Cardiac septum (tissue), 1 donor: Measurements from ENCODE around the gene PRMT2. TPM values are rescaled to one million over a fixed set of nuclear protein-coding genes. Genes with fewer than 3 reads are reported as not detected.
"Not testable (repeated sequence)": the region's sequence is repeated elsewhere in the genome, so short reads cannot be mapped to it uniquely, and the experiment has no call there.

ENCODE experiments used
- DNase-seq: peaks from one replicate; pipeline ENCODE4 v3.0.0-alpha.2; 2020; ENCODE audit warnings: low spot score
- intact Hi-C: fragments of 100-400 bp; cut with DNase I; formaldehyde crosslinking; loops from one replicate; pipeline ENCODE4 v1.14.0; 2022
- total RNA-seq: library from RNA; stranded (reverse); fragmentation: NEBNext Ultra II Directional; extraction: Animal tissue kit (Norgen Biotek cat#: 25700); gene quantifications from one replicate; pipeline ENCODE4 v1.2.1, GENCODE V29; 2021
- donor health status: DM: no; HTN: no; CAD: no.

The PRMT2 gene
- total RNA-seq, 1 donor from 2014 or later: 76.5 TPM

DNA sequence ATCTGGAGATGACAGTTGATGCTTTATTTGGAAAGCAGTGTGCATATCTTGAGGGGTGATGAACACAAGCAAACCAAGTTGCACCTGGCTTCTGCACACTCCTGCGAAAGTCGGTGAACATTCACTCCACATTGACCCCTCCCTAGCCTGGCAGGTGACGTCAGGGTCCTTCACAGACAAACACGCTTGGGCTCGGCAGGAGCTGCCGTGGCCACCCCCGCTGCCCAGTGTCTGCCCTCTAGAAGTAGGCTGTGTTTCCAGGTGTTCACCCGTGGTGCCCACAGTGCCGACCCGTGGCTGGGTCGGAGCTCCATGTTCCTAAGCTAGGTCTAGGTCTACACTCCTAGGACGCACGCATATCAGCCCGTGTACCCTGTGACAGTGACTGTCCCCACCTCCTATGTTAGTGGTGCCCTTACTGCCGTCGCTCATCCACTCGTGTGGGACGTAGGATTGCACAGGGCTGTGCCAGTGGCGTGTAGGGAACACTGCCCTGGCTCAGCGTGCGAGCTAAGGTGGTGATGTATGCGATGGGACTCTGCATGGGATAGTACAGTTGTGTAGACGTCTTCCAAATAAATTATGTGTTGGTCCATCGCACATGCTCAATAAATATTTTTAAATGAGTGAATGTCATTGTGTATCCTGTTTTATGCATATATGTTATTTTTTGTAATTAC, 29.0 kb downstream of the PRMT2 start:
- intact Hi-C loops: no loop called here
- no peak for DNase-seq

DNA sequence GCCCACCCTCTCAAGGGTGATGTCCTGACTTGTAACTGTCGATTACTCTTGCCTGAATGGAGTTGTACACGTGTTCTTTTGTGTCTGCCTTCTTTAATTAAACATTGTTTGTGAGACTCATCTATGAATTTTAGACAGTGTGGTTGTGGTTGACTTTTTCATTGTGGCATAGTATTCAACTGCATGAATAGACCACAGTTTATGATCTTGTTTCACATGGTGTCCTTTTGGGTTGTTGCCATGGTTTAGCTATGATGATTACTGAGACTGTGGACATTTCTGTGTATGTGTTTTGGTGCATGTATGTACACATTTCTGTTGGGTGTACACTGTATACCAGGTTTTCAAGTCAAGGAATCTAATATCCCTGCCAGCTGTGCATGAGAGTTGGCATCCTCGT, 30.1 kb downstream of the PRMT2 start:
- intact Hi-C loops: no loop called here
- DNase-seq: no peak

DNA sequence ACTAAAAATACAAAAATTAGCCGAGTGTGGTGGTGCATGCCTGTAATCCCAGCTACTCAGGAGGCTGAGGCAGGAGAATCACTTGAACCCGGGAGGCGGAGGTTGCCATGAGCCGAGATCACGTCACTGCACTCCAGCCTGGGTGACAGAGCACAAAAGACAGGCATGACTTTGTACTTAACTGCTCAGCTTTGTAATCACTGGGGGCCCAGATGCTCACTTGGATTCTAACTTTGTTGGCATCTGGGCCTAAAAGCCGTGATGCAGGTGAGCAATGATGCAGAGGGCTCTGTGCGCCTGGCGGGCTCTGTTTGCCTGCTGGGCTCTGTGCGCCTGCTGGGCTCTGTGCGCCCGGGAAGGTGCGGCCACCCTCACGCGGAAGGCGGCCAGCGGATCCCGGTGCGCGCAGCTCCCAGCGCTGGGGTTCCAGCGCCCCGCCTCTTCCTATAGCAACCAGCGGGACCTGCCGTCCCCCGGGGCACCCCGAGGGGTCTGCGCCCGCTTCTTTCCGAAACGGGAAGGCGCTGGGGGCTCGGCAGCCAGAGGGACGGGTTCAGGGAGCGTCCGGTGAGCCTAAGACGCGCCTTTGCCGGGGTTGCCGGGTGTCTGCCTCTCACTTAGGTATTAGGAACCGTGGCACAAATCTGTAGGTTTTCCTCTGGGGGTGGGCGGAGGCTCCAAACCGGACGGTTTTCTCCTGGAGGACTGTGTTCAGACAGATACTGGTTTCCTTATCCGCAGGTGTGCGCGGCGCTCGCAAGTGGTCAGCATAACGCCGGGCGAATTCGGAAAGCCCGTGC, 31.7 kb downstream of the PRMT2 start:
- no peak for DNase-seq
- intact Hi-C loops: no loop called here

DNA sequence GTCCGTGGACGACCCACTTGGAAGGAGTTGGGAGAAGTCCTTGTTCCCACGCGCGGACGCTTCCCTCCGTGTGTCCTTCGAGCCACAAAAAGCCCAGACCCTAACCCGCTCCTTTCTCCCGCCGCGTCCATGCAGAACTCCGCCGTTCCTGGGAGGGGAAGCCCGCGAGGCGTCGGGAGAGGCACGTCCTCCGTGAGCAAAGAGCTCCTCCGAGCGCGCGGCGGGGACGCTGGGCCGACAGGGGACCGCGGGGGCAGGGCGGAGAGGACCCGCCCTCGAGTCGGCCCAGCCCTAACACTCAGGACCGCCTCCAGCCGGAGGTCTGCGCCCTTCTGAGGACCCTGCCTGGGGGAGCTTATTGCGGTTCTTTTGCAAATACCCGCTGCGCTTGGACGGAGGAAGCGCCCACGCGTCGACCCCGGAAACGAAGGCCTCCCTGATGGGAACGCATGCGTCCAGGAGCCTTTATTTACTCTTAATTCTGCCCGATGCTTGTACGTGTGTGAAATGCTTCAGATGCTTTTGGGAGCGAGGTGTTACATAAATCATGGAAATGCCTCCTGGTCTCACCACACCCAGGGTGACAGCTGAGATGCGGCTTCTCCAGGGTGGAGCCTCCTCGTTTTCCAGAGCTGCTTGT, 32.4 kb downstream of the PRMT2 start:
- DNase-seq: no peak
- intact Hi-C loops: no loop called here

DNA sequence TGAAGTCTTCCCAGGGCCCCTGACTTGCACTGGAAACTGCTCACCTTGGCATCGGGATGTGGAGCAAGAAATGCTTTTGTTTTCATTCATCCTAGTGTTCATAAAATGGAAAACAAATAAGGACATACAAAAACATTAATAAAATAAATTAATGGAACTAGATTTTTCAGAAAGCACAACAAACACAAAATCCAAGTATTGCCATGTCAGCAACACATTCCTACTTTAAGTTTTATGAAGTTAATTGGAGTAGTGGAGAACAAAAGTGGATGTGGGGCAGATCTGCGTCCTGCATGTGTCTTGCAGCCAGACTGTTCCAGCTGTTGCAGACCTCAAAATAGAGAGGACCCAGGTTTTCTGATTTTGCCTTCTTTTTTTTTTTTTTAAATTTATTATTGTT, 32.9 kb downstream of the PRMT2 start:
- intact Hi-C loops: no loop called here
- no peak for DNase-seq

DNA sequence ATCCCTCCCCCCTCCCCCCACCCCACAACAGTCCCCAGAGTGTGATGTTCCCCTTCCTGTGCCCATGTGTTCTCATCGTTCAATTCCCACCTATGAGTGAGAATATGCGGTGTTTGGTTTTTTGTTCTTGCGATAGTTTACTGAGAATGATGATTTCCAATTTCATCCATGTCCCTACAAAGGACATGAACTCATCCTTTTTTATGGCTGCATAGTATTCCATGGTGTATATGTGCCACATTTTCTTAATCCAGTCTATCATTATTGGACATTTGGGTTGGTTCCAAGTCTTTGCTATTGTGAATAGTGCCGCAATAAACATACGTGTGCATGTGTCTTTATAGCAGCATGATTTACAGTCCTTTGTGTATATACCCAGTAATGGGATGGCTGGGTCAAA, 33.4 kb downstream of the PRMT2 start:
- intact Hi-C loops: not testable (repeated sequence)

DNA sequence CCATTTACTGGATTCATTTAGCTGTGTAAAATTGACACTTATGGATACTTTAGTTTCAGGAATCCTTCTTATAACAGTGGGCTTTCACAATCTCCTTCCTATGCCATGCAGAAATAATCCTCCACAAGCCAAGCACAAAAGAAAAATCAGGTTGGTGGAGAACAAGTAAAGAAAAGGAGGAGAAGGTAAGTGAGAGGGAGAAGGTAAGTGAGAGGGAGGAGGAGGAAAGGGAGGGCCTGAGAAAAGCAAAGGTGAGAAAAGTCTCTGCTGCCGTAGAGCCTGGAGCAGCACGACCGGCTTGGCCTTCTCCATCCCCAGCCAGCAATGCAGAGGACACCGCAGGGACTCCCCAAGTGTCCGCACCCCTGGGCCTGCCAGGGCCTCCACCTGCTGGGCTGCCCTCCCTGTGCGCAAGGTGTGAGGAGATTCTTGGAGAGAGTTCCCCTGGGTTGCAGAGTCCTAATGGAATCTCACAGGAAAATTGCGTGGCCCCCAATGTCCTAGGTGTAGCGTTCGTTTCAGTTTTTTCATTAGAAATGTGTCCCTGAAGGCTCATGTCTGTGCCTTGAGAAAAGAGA, 39.0 kb downstream of the PRMT2 start:
- no peak for DNase-seq
- intact Hi-C loops: no loop called here

More for the DNA sequence above, 33.4 kb downstream of the PRMT2 start:
- not testable (repeated sequence) for DNase-seq

DNA sequence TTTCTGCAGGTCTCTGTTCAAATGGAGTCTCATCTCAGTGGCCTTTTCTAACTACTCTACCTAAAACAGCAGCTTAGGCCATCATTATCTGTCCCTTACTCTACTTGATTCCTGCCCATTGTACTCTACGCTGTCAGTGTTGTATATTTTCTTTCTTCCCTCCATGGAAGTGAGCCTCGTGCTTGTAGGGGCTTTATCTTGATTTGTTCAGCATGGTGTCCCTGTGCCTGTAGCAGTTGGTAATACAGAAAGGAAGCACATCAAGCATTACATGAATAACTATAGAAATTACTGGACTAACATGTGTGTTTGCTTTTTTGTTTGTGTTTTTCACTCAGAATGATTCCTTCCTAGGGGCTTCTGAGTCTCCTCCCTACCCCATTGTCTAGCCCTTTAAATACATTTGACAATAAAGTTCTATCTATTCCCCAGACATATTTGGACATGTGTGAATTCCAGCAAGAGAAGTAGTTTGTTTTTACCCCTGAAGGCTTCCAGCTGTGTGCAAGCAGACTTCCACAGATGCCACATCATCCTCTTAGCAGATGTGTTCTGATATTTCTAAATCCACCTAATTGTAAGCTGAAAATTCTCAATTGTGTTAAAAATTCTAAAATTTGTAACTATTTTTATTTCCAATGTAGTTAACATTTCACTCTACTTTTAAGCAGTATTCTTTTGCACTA, 40.3 kb downstream of the PRMT2 start:
- intact Hi-C loops: no loop called here
- DNase-seq: no peak

DNA sequence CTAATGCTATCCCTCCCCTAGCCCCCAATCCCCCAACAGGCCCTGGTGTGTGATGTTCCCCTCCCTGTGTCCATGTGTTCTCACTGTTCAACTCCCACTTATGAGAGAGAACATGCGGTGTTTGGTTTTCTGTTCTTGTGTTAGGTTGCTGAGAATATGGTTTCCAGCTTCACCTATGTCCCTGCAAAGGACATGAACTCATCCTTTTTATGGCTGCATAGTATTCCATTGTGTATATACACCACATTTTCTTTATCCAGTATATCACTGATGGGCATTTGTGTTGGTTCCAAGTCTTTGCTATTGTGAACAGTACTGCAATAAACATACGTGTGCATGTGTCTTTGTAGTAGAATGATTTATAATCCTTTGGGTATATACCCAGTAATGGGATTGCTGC, 41.1 kb downstream of the PRMT2 start:
- DNase-seq, intact Hi-C loops: not testable (repeated sequence)

DNA sequence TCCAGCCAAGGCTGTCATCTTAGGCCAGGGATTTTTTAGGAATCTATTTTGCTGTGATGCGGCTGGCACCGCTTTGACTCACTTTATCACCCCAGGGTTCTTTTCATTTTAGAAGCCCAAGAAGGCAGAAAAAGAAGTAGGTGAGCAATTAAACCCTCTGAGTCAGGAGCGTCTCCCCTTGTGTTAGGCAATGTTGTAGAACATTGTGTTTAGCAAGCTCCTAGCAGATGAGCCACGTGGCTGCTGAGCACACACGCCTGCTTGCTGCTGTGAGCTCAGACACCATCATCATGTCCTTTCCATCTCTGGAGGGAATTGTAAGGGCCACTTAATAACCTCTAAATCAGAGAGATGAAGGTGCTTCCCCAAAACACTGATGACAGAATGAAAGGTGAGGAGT, 46.1 kb downstream of the PRMT2 start:
- DNase-seq, intact Hi-C loops: not testable (repeated sequence)

DNA sequence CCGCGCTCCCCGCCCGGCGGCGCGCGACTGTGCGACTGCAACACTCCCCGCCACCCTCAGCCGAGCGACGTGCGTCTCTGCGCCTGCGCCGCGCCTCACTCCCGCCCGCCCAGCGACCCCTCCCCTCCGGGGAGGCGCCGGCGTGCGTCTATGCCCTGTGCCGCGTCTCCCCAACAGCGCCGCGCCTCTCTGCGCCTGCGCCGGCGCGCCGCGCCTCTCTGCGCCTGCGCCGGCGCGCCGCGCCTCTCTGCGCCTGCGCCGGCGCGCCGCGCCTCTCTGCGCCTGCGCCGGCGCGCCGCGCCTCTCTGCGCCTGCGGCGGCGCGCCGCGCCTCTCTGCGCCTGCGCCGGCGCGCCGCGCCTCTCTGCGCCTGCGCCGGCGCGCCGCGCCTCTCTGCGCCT, 63.2 kb downstream of the PRMT2 start:
- DNase-seq, intact Hi-C loops: not testable (repeated sequence)

DNA sequence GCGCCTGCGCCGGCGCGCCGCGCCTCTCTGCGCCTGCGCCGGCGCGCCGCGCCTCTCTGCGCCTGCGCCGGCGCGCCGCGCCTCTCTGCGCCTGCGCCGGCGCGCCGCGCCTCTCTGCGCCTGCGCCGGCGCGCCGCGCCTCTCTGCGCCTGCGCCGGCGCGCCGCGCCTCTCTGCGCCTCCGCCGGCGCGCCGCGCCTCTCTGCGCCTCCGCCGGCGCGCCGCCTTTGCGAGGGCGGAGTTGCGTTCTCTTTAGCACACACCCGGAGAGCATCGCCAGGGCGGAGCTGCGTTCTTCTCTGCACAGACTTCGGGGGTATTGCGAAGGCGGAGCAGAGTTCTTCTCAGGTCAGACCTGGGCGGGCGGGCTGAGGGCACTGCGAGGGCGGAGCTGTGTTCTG, 63.6 kb downstream of the PRMT2 start:
- intact Hi-C loops: not testable (repeated sequence)

More for the DNA sequence above, 63.6 kb downstream of the PRMT2 start:
- not testable (repeated sequence) for DNase-seq

Other genes starting within 250 kb of the PRMT2 start
- gene DIP2A, start 176.8 kb upstream of the PRMT2 start, total RNA-seq: 38.9 TPM
- 0.62 TPM for gene S100B, start 30.6 kb upstream of the PRMT2 start, total RNA-seq